SK-N-SH (cell line): ENCODE data around the gene IFNLR1. TPM values are rescaled to one million over a fixed set of nuclear protein-coding genes. Genes with fewer than 3 reads are reported as not detected.

ENCODE experiments used
- CTCF ChIA-PET: fragments of 300-600, 350-600 bp; formaldehyde crosslinking; extraction: SDS; loops from one replicate; lab custom pipeline; 2021; lab: Yijun Ruan, JAX
- POLR2A ChIA-PET: fragments of 350-600 bp; sonication (Branson Sonifier 250); formaldehyde crosslinking; extraction: SDS; loops from one replicate; lab custom pipeline; 2020; ENCODE audit warnings: antibody characterized with exemption, inconsistent platforms; lab: Yijun Ruan, JAX
- DNase-seq: peaks from one replicate; pipeline ENCODE4 v3.0.0; 2012
- H2AFZ ChIP-seq: fragments of 200-600 bp; sonication (generic); 2 replicates; pipeline ENCODE4 v1.8.1; 2016; ENCODE audit warnings: antibody characterized with exemption, mild to moderate bottlenecking, low read depth
- H3F3A ChIP-seq: fragments of 200-600 bp; sonication (generic); replicated peaks from 2 replicates; pipeline ENCODE3; 2016; ENCODE audit warnings: antibody characterized with exemption, mild to moderate bottlenecking; ENCODE audit not compliant: insufficient read depth
- H3K27ac ChIP-seq, 2 experiments: fragments of 200-500 bp in 1 of 2; fragments of 200-600 bp in 1 of 2; sonication (Bioruptor generic) in 1 of 2; sonication (generic), shearing (Covaris generic) in 1 of 2; 2 replicates each; pipeline versions ENCODE4 v1.5.1 to v1.6.1; 2014 to 2016; ENCODE audit warnings: low read depth in 2 of 2, inconsistent platforms in 1 of 2, low read length in 1 of 2, mild to moderate bottlenecking in 1 of 2, mixed read lengths in 1 of 2
- H3K27me3 ChIP-seq: fragments of 200-600 bp; sonication (generic), shearing (Covaris generic); 2 replicates; pipeline ENCODE4 v1.6.1; 2016; ENCODE audit warnings: mixed run types; ENCODE audit not compliant: insufficient read depth
- H3K36me3 ChIP-seq, 2 experiments: fragments of 200-500 bp in 1 of 2; fragments of 200-600 bp in 1 of 2; sonication (Bioruptor generic) in 1 of 2; sonication (generic) in 1 of 2; replicated peaks in 1 of 2; 2 replicates each; pipeline versions ENCODE3 to v1.5.1; 2014 to 2016; ENCODE audit warnings: low read length in 1 of 2, mild to moderate bottlenecking in 1 of 2; ENCODE audit not compliant: insufficient read depth in 2 of 2, control insufficient read depth in 1 of 2
- H3K4me1 ChIP-seq, 2 experiments: fragments of 200-500 bp in 1 of 2; fragments of 200-600 bp in 1 of 2; sonication (Bioruptor generic) in 1 of 2; sonication (generic), shearing (Covaris generic) in 1 of 2; 2 replicates each; pipeline versions ENCODE4 v1.5.1 to v1.6.1; 2014 to 2016; ENCODE audit warnings: low read depth in 1 of 2, low read length in 1 of 2, mixed run types in 1 of 2; ENCODE audit not compliant: insufficient read depth in 2 of 2, control insufficient read depth in 1 of 2
- H3K4me2 ChIP-seq: fragments of 200-600 bp; sonication (generic), shearing (Covaris generic); 2 replicates; pipeline ENCODE4 v1.6.1; 2017; ENCODE audit warnings: mixed run types
- H3K4me3 ChIP-seq, 2 experiments: fragments of 200-500 bp in 1 of 2; fragments of 200-600 bp in 1 of 2; sonication (Bioruptor generic) in 1 of 2; sonication (generic), shearing (Covaris generic) in 1 of 2; 2 replicates each; pipeline versions ENCODE4 v1.5.1 to v1.8.1; 2014 to 2016; ENCODE audit warnings: low read depth in 2 of 2, inconsistent platforms in 1 of 2, low read length in 1 of 2, mild to moderate bottlenecking in 1 of 2, mixed read lengths in 1 of 2, moderate library complexity in 1 of 2
- H3K79me2 ChIP-seq: fragments of 200-600 bp; sonication (generic); 2 replicates; pipeline ENCODE4 v1.8.1; 2017; ENCODE audit warnings: mild to moderate bottlenecking; ENCODE audit not compliant: insufficient read depth
- H3K9ac ChIP-seq: fragments of 200-600 bp; sonication (generic); 2 replicates; pipeline ENCODE4 v1.6.1; 2017; ENCODE audit warnings: mixed run types
- H3K9me2 ChIP-seq: fragments of 200-600 bp; sonication (generic); 2 replicates; pipeline ENCODE4 v1.6.1; 2017; ENCODE audit warnings: mixed run types
- H3K9me3 ChIP-seq: fragments of 200-600 bp; sonication (generic); 2 replicates; pipeline ENCODE4 v1.6.1; 2017; ENCODE audit warnings: mixed run types, mild to moderate bottlenecking, moderate library complexity
- H4K20me1 ChIP-seq: fragments of 200-600 bp; sonication (generic); 2 replicates; pipeline ENCODE4 v1.6.1; 2017; ENCODE audit warnings: mild to moderate bottlenecking, mixed run types; ENCODE audit not compliant: insufficient read depth
- CTCF ChIP-seq: fragments of 200-600 bp; sonication (generic); IDR thresholded peaks from 2 replicates; pipeline ENCODE4 v1.6.1; 2017; ENCODE audit warnings: antibody characterized with exemption, mild to moderate bottlenecking, moderate library complexity
- ELF1 ChIP-seq: IDR thresholded peaks from 2 replicates; pipeline ENCODE4 v1.4.0; 2012
- EZH2phosphoT487 ChIP-seq: fragments of 200-600 bp; sonication (generic); IDR thresholded peaks from 2 replicates; pipeline ENCODE4 v1.6.1; 2017; ENCODE audit warnings: low read depth, mixed run types, mild to moderate bottlenecking, antibody characterized with exemption, moderate library complexity, borderline replicate concordance
- FOXJ3 ChIP-seq: sonication (generic); formaldehyde crosslinking; IDR thresholded peaks from 2 replicates; pipeline ENCODE4 v1.5.1; 2020; ENCODE audit warnings: mild to moderate bottlenecking, missing genetic modification reagents
- GABPA ChIP-seq: IDR thresholded peaks from 2 replicates; pipeline ENCODE4 v1.4.0; 2012; ENCODE audit warnings: low read depth, mild to moderate bottlenecking
- MEF2A ChIP-seq: IDR thresholded peaks from 2 replicates; pipeline ENCODE4 v1.4.0; 2012; ENCODE audit warnings: low read depth, borderline replicate concordance
- PBX3 ChIP-seq: IDR thresholded peaks from 2 replicates; pipeline ENCODE4; 2012
- RCOR1 ChIP-seq: fragments of 150-350 bp; IDR thresholded peaks from 2 replicates; pipeline ENCODE4 v1.6.1; 2017; ENCODE audit warnings: antibody characterized with exemption, low read length
- TCF12 ChIP-seq: IDR thresholded peaks from 2 replicates; pipeline ENCODE4 v1.4.0; 2012
- TEAD4 ChIP-seq: IDR thresholded peaks from 2 replicates; pipeline ENCODE4 v1.4.0; 2012; ENCODE audit warnings: mild to moderate bottlenecking, borderline replicate concordance; ENCODE audit not compliant: insufficient read depth
- WGBS: methylation state at CpG from one replicate; pipeline ENCODE4 v1.1.6; 2017; ENCODE audit warnings: low lambda C conversion rate; 5-methylcytosine and 5-hydroxymethylcytosine counted together
- polyA plus RNA-seq, 3 experiments: library from polyadenylated mRNA; depleted of rRNA; stranded (reverse); fragments of >200 nt; gene quantifications; 2 replicates each; pipeline ENCODE4 v1.2.3, GENCODE V29; 2012
- TF ChIP-seq, protein P1 (sequence below): IDR thresholded peaks from 2 replicates; pipeline ENCODE4 v1.4.0; 2012; ENCODE audit warnings: low read depth, borderline replicate concordance

Gene IFNLR1
- polyA plus RNA-seq, 1 of the 3 experiments (the other 2 are of a cell fraction), result 0.30 TPM

GRCh38 chr1:24198766-24199165 is 11.7 kb upstream of the IFNLR1 start (continued):
- TF ChIP-seq GABPA, result no peak
- TF ChIP-seq, protein P1, sequence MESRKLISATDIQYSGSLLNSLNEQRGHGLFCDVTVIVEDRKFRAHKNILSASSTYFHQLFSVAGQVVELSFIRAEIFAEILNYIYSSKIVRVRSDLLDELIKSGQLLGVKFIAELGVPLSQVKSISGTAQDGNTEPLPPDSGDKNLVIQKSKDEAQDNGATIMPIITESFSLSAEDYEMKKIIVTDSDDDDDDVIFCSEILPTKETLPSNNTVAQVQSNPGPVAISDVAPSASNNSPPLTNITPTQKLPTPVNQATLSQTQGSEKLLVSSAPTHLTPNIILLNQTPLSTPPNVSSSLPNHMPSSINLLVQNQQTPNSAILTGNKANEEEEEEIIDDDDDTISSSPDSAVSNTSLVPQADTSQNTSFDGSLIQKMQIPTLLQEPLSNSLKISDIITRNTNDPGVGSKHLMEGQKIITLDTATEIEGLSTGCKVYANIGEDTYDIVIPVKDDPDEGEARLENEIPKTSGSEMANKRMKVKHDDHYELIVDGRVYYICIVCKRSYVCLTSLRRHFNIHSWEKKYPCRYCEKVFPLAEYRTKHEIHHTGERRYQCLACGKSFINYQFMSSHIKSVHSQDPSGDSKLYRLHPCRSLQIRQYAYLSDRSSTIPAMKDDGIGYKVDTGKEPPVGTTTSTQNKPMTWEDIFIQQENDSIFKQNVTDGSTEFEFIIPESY, result no peak
- TF ChIP-seq PBX3, result no peak
- TF ChIP-seq CTCF, result no peak
- TF ChIP-seq EZH2phosphoT487, result no peak
- TF ChIP-seq TCF12, result no peak
- TF ChIP-seq MEF2A, result no peak
- TF ChIP-seq FOXJ3, result no peak
- no peak for TF ChIP-seq ELF1
- TF ChIP-seq TEAD4, result no peak

DNA sequence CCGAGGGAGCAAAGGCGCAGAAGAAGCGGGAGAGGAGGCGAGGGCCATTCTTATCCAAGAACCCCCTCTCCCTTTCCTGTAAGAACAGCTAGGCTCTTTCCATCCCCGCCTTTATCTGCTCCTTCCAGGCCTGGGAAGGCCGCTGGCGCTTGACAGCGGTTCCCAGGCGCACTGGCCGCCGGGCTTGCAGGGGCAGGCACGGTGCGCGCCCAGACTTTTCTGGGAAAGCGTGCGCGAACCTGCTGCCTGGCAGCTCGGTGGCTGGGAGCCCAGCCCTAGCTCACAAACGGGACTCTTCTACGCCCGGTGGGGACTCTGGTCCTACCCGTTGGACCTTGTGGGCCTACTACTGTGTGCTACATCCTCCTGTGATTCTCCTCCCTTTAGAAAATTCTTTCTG is 8.8 kb upstream of the IFNLR1 start:
- Histone ChIP-seq H3K4me1 (peaks cover 0 to 2% of the 10 kb centered on the region in 2 experiments; a peak in 1 of 4 replicates), H3K36me3 (no peaks in the 10 kb centered on the region), H3F3A (no peaks in the 10 kb centered on the region), H3K79me2 (no peaks in the 10 kb centered on the region), H3K9ac (no peak overlapping the region), H3K9me2 (no peaks in the 10 kb centered on the region), H3K4me3 (no peak overlapping the region), H2AFZ (no peak overlapping the region), H3K27me3 (no peaks in the 10 kb centered on the region), H3K9me3 (no peaks in the 10 kb centered on the region), H4K20me1 (no peaks in the 10 kb centered on the region), H3K4me2 (no peak overlapping the region), H3K27ac (no peak overlapping the region)
- DNase-seq, result no peak
- 94% methylated on average over 17 of the region's 22 CpGs for WGBS
- ChIA-PET POLR2A (no interaction called here), CTCF (interaction anchor here (0.9 to 10.7 kb wide), 3 partner anchors 45 to 197 kb away, joined by 3 to 451 read pairs (median 72); no protein-coding TSS in a partner anchor)
- TF ChIP-seq TEAD4, result no peak
- TF ChIP-seq MEF2A, result no peak
- TF ChIP-seq RCOR1, result no peak
- no peak for TF ChIP-seq FOXJ3
